Measurements from ENCODE around the gene SNTG2. TPM values are rescaled to one million over a fixed set of nuclear protein-coding genes. Genes with fewer than 3 reads are reported as not detected.

The SNTG2 gene
- total RNA-seq, 6 experiments from 2014 or later = not detected

- no peak for DNase-seq
- intact Hi-C loops (cut with DNase I) = no loop called here
Measured at GRCh38 chr2:1236606-1237005, 286.0 kb downstream of the SNTG2 start.

GRCh38 chr2:1237783-1238182 is 287.1 kb downstream of the SNTG2 start:
- DNase-seq (no peak), ATAC-seq (peak in 1 of 4 donors; percentile 34)
- intact Hi-C loops (cut with DNase I) = no loop called here
- Histone ChIP-seq H3K9me3 (no peaks in the 10 kb centered on the region), H3K36me3 (no peaks in the 10 kb centered on the region), H3K4me3 (no peak overlapping the region), H3K4me1 (no peaks in the 10 kb centered on the region), H3K27ac (no peak overlapping the region), H3K27me3 (no peaks in the 10 kb centered on the region)
- TF ChIP-seq POLR2A (IDR thresholded peaks at IDR 0.05) = no peak
- WGBS (ENCODE audit: insufficient coverage, low coverage, low lambda C conversion rate, missing lambda C conversion rate) = 56% methylated on average over 8 of the region's 18 CpGs

More at GRCh38 chr2:1236606-1237005, 286.0 kb downstream of the SNTG2 start:
- Histone ChIP-seq H3K4me3 (no peak overlapping the region), H3K36me3 (no peaks in the 10 kb centered on the region), H3K27ac (no peak overlapping the region), H3K27me3 (no peaks in the 10 kb centered on the region), H3K4me1 (no peaks in the 10 kb centered on the region), H3K9me3 (no peaks in the 10 kb centered on the region)
- no peak for TF ChIP-seq CTCF (IDR thresholded peaks at IDR 0.05)
- TF ChIP-seq POLR2A (IDR thresholded peaks at IDR 0.05) = no peak
- 57% methylated on average over 1 of the region's 1 CpG for WGBS (ENCODE audit: insufficient coverage, low coverage, low lambda C conversion rate, missing lambda C conversion rate)
- ATAC-seq = no peak

- no peak overlapping the region for H3K27ac ChIP-seq
- ATAC-seq (no peak), DNase-seq (no peak)
- WGBS (ENCODE audit: insufficient coverage, low coverage, low lambda C conversion rate, missing lambda C conversion rate) = 42% methylated on average over 7 of the region's 14 CpGs
- TF ChIP-seq CTCF (IDR thresholded peaks at IDR 0.05) (no peak), POLR2A (IDR thresholded peaks at IDR 0.05) (no peak)
- H3K4me3 ChIP-seq = no peak overlapping the region
- H3K4me1 ChIP-seq = no peaks in the 10 kb centered on the region
- no peaks in the 10 kb centered on the region for H3K36me3 ChIP-seq
- no peaks in the 10 kb centered on the region for H3K9me3 ChIP-seq
- peaks cover 0 to 4% of the 10 kb centered on the region in 2 donors for H3K27me3 ChIP-seq
- intact Hi-C loops (cut with DNase I) = no loop called here
Measured at GRCh38 chr2:1238598-1239138, 288.0 kb downstream of the SNTG2 start.

- Histone ChIP-seq H3K9me3 (no peaks in the 10 kb centered on the region), H3K4me3 (no peak overlapping the region), H3K27me3 (peaks cover 0 to 4% of the 10 kb centered on the region in 2 donors), H3K4me1 (no peaks in the 10 kb centered on the region), H3K36me3 (no peaks in the 10 kb centered on the region), H3K27ac (no peak overlapping the region)
- DNase-seq (no peak), ATAC-seq (no peak)
- TF ChIP-seq POLR2A (IDR thresholded peaks at IDR 0.05) (no peak), CTCF (IDR thresholded peaks at IDR 0.05) (no peak)
- WGBS (ENCODE audit: insufficient coverage, low coverage, low lambda C conversion rate, missing lambda C conversion rate) = 55% methylated on average over 2 of the region's 2 CpGs
- intact Hi-C loops (cut with DNase I) = no loop called here
Measured at GRCh38 chr2:1245193-1245592, 294.5 kb downstream of the SNTG2 start.

- no peak overlapping the region for H3K27ac ChIP-seq
- no peak overlapping the region for H3K4me3 ChIP-seq
- intact Hi-C loops (cut with DNase I) = no loop called here
- H3K9me3 ChIP-seq = no peaks in the 10 kb centered on the region
- TF ChIP-seq POLR2A (IDR thresholded peaks at IDR 0.05) = no peak
- TF ChIP-seq CTCF (IDR thresholded peaks at IDR 0.05) = no peak
- H3K27me3 ChIP-seq = peaks cover 0 to 4% of the 10 kb centered on the region in 2 donors
- no peaks in the 10 kb centered on the region for H3K4me1 ChIP-seq
- no peaks in the 10 kb centered on the region for H3K36me3 ChIP-seq
- WGBS (ENCODE audit: insufficient coverage, low coverage, low lambda C conversion rate, missing lambda C conversion rate) = 61% methylated on average over 9 of the region's 9 CpGs
- DNase-seq (no peak), ATAC-seq (no peak)
Measured at GRCh38 chr2:1246239-1246638, 295.6 kb downstream of the SNTG2 start.
